PC-9 (cell line): ENCODE data around the gene M1AP.

Experiments used
- EZH2 ChIP-seq: fragments of 200-600 bp; sonication (generic); IDR thresholded peaks from 2 replicates; pipeline ENCODE4 v1.8.0; 2017; ENCODE audit warnings: antibody characterized with exemption, low read depth
- TF ChIP-seq, protein P1 (sequence below): fragments of 200-600 bp; sonication (generic); conservative IDR thresholded peaks from 2 replicates; pipeline ENCODE4 v1.6.1; 2017; ENCODE audit warnings: mixed run types, antibody characterized with exemption, mild to moderate bottlenecking, moderate library complexity

GRCh38 chr2:74566754-74567085 is 81.4 kb downstream of the M1AP start:
- TF ChIP-seq, protein P1, sequence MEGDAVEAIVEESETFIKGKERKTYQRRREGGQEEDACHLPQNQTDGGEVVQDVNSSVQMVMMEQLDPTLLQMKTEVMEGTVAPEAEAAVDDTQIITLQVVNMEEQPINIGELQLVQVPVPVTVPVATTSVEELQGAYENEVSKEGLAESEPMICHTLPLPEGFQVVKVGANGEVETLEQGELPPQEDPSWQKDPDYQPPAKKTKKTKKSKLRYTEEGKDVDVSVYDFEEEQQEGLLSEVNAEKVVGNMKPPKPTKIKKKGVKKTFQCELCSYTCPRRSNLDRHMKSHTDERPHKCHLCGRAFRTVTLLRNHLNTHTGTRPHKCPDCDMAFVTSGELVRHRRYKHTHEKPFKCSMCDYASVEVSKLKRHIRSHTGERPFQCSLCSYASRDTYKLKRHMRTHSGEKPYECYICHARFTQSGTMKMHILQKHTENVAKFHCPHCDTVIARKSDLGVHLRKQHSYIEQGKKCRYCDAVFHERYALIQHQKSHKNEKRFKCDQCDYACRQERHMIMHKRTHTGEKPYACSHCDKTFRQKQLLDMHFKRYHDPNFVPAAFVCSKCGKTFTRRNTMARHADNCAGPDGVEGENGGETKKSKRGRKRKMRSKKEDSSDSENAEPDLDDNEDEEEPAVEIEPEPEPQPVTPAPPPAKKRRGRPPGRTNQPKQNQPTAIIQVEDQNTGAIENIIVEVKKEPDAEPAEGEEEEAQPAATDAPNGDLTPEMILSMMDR = no peak
- TF ChIP-seq EZH2 = no peak
